Stimulated activated CD8-positive, alpha-beta memory T cell treated with anti-CD3 and anti-CD28 coated beads, Interleukin-4, amount 100 ng/mL, for 4 hours (primary cell): ENCODE results near the gene SBNO2.
A peak's percentile ranks its signal among the peaks of the same experiment; 100 is the strongest.

Experiments
- DNase-seq, 2 donors: peaks; one replicate each; pipeline ENCODE4 v3.0.0-alpha.2; 2020; ENCODE audit warnings: low read depth in 2 of 2, low spot score in 1 of 2

Gene SBNO2

GRCh38 chr19:1108291-1109031, 65.6 kb downstream of the SBNO2 start:
- no peak for DNase-seq

DNA sequence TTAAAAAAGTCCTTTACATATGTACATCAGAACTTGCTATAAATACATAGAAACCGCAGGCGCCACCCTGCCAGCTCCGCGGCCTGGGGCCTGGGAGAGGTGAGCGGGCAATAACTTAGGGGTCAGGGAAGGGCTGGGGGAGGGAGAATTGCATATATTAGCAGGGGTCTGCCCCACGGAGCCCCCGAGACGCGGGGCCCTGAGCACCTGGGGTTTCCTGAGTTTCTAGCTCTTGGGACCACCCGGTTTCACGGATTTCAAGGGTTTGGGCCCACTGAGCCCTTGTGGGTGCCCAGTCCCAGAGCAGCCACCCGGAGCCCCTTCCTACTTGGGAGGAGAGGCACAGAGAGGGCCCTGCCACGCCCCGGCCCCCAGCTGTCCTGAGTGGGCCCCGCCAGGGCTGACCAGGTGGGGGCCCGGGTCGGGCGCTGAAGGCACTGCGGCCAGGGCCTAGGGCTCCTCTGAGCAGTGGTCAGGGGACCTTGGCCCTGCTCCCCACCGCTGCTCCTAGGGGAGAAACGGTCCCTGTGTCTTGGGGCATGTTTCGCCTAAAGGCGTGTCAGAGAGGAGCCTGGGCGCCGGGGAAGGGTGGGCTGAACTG, 66.3 kb downstream of the SBNO2 start:
- DNase-seq: no peak

- no peak for DNase-seq
These were observed 67.0 kb downstream of the SBNO2 start for GRCh38 chr19:1106841-1107660.

DNA sequence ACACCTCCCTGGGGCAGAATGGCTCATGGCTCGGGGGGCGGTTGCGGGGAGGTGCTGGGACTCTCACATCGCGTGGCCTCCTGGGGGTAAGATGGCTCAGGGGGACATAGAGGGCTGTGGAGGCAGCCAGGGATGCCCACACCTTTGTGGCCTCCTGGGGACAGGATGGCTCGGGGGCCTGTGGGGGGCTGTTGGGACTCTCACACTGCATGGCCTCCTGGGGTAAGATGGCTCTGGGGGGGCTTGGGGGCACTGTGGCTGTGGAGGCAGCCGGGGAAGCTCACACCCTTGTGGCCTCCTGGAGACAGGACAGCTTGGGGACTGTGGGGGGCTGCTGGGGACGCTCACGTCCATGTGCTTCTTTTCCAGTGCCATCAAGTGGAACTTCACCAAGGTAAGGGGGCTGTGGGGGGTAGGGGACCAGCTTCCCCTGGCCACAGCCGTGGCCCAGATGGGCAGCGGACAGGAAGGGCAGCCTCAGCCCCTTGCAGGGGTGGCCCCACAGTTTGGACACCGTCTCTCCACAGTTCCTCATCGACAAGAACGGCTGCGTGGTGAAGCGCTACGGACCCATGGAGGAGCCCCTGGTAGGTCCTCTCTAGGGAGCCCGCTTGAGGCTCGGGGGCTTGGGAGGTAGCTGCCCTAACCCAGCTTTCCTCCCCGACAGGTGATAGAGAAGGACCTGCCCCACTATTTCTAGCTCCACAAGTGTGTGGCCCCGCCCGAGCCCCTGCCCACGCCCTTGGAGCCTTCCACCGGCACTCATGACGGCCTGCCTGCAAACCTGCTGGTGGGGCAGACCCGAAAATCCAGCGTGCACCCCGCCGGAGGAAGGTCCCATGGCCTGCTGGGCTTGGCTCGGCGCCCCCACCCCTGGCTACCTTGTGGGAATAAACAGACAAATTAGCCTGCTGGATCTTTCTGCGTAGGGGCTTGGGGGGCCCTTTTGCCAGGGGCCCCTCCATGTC, 67.9 kb downstream of the SBNO2 start:
- DNase-seq: no peak

GRCh38 chr19:1105008-1105872, 68.8 kb downstream of the SBNO2 start:
- no peak for DNase-seq

DNA sequence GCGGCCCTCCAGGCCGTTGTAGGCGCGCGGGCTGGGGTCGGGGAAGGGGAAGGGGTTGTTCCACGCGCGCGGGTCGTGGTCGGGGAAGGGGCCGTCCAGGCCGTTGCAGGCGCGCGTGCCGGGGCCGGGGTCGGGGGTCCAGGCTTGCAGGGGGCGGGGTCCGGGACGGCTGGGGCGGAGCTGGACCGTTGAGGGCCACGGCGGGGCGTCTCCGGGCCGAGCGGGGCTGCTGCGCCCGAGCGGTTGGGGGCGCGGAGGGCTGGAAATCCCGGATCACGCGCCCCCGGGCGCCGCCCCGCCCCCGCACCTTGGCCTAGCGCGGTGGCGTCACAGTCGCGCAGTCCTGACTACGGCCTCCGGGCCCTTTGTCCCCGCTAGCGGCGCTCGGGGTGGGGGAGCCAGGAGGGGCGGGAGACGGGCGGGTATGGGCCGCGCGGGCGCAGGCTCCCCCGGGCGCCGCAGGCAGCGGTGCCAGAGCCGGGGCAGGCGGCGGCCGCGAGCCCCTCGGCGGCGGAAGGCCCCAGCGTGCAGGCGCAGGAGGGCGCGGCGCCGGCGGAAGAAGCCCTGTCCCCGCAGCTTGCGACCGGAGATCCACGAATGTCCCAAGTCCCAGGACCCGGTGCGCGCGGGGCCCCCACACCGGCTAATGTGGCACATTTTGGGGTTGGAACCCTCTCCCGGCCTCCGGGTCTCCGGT, 69.6 kb downstream of the SBNO2 start:
- peak in 1 of 2 donors; percentile 61 for DNase-seq

DNA sequence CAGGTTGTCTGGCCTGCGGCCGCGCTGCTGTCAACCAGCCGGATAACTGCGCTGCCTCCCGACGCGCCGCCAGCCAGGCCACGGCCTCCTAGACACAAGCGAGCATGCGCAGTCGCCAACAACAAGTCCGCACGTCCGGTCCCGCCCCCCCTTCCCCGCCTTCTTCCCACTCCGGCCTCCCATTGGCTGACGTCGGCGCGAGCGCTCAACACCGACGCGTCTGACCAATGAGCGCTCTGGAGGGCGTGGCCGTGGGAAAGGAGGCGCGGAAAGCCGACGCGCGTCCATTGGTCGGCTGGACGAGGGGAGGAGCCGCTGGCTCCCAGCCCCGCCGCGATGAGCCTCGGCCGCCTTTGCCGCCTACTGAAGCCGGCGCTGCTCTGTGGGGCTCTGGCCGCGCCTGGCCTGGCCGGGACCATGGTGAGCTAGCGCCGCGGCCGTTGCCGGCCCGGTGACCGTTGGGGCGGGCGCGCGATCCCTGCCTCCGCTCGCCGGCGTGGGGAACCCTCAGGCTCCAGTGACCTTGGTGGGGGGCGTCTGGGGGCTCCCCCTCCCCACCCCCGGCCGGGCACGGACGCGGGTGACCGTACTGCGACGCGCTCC, 70.3 kb downstream of the SBNO2 start, which contains the start of gene GPX4:
Gene GPX4, plus strand, starts transcription at position 287 of the 603 bp plus-strand sequence. Its CDS starts 50 bp downstream, at position 337.
- DNase-seq: peak; percentile 95 to 98

DNA sequence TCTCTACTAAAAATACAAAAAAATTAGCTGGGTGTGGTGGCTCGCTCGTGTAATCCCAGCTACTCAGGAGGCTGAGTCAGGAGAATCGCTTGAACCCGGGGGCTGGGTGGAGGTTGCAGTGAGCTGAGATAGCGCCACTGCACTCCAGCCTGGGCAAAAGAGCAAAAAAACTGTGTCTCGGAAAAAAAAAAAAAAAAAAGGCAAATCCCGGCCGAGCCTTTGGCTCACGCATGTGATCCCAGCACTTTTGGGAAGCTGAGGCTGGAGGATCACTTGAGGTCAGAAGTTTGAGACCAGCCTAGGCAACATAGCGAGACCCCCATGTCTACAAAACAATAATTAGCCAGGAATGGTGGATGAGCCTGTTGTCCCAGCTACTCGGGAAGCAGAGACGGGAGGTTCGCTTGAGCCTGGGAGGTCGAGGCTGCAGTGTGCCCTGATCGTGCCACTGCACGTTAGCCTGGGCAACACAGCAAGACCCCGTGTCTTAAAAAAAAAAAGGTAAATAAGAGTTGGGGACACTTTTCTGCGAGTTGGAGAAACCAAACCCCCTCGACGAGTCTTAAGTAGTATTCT, 70.8 kb downstream of the SBNO2 start:
- DNase-seq: no peak

- peak in 1 of 2 donors; percentile 65 for DNase-seq
These were observed 71.5 kb downstream of the SBNO2 start for GRCh38 chr19:1102407-1103131.

DNA sequence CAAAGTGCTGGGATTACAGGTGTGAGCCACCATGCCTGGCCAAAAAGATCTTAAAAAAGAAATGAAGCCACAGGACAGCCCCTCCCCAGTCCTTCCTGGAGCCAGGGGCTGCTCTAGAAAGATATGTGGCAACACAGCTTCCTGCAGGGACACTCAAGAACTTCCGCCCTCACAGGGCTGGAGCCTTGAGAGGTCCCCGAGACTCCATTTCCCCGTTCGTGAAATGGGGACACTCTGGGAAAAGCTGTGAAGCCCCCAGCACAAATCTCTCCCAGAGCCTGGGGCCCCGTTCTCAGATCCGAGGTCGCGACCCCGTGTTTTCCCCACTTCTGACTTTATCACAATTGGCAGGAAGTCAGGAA, 72.8 kb downstream of the SBNO2 start:
- no peak for DNase-seq

GRCh38 chr19:1098177-1099051, 75.7 kb downstream of the SBNO2 start:
- DNase-seq: no peak

DNA sequence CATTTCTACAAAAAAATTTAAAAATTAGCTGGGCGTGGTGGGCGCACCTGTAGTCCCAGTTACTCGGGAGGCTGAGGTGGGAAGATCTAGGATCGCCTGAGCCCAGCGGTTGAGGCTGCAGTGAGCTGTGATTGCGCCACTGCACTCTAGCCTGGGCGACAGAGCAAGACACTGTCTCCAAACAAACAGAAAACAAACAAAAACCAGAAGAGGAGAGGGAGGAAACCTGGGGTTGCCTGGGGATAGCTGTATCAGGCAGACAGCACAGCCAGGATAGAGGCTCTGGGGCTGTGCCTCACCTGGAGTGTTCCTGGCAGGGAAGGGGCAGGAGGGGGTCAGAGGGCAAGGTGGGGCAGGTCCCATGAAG, 76.3 kb downstream of the SBNO2 start:
- no peak for DNase-seq

DNA sequence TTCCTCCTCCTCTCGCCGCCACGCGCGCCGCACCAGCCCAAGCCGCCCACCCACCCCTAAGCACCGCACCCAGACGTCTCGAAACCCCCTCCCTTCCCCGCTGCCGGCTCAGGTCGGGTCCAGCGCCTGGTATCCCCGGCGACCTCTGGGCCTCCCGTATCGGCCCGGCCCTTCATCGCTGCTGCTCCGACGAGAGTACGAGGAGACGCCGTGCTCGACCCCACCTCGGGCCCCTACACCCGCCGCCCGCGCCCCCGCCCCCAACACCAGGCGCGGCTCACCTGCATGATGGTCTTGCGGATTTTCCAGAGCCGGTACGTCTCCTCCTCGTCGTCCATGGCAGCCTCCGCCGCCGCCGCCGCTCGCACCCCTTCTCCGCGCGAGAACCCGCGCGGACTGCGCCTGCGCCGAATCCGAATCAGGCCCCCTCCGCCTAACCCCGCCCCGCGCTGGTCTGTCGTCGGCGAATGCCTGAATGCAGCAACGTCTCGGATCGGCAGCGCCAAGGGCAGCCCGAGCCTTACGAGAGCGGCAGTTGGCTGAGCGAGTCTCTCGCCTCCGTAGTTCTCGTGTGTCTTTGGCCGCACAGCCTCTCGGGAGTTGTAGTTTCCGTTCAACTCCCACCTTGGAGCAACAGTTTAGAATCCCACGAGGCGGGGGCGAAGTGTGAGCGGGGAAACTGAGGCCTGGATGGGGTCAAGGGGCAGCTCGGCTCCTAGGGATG, 78.9 kb downstream of the SBNO2 start, which contains the start of gene POLR2E:
Gene POLR2E, minus strand, starts transcription at position 398 of the 724 bp plus-strand sequence. Its CDS starts 60 bp downstream, at position 338.
- DNase-seq: peak; percentile 93 to 95

DNA sequence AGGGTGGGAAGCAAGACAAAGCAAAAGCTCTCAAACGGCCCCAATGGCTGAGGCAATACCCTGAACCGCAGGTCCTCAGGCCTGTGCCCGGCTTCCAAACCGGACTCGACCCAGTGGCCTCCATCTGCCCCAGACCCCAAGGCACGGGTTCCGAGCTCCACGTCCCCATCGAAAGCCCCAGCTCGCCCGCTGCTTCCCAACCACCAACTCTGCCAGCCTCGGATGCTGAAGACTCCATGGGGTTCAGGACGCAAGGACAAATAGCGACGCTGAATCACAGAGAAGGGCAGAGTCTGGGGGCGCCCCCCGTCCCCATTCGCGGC, 79.5 kb downstream of the SBNO2 start:
- DNase-seq: no peak

GRCh38 chr19:1093811-1094553, 80.1 kb downstream of the SBNO2 start:
- no peak for DNase-seq

DNA sequence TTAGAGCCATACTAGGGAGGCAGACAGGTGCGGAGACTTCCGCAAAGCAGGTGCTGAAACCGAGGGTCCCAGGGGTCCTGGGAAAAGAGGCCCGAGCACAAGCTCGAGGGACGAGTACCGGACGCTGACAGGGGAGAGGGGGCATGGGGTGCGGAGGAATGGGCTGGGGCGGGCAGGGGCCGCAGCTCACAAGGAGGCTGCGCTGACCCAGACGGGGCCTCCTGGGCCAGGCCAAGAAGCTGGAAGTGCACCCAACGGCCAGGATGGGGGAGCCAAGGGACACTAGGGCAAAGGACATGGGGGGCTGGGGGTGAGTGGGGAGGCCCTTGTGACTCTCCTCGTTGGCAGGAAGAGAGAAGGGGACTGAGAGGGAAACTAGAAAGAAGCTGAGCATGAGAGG, 80.7 kb downstream of the SBNO2 start:
- no peak for DNase-seq
